Measurements from ENCODE around the gene KRT25.

GRCh38 chr17:40799859-40800258 lies 44.7 kb upstream of the KRT25 start, which contains the start of gene KRT28:
- no peak for TF ChIP-seq CTCF (IDR thresholded peaks at IDR 0.05 in 4 of 5, conservative IDR thresholded peaks at IDR 0.05 in 1 of 5)
- TF ChIP-seq POLR2A (IDR thresholded peaks at IDR 0.05) = no peak

Data from gastrocnemius medialis (tissue), 4 donors.